B cell (primary cell): ENCODE results near the gene SLC25A48. TPM values are rescaled to one million over a fixed set of nuclear protein-coding genes. Genes with fewer than 3 reads are reported as not detected.

Experiments
- ATAC-seq: fragments of 200-7000 bp; cut with Tn5 transposase; one replicate; pipeline ENCODE4 v1.10.0; 2021; ENCODE audit warnings: low read depth, mild to moderate bottlenecking, moderate number of reproducible peaks, moderate library complexity
- CTCF ChIA-PET: fragments of 350-600 bp; sonication (Branson Sonifier 250); formaldehyde crosslinking; loops from one replicate; lab custom pipeline; 2021; ENCODE audit warnings: antibody characterized with exemption, inconsistent platforms; lab: Charles Lee
- POLR2A ChIA-PET: fragments of 350-600 bp; sonication (Branson Sonifier 250); formaldehyde crosslinking; loops from one replicate; lab custom pipeline; 2021; ENCODE audit warnings: antibody characterized with exemption; lab: Charles Lee
- DNase-seq: peaks from one replicate; pipeline ENCODE4 v3.0.0; 2013
- H2AFZ ChIP-seq: 2 replicates; pipeline ENCODE4 v1.6.1; 2012; ENCODE audit warnings: mild to moderate bottlenecking, low read depth, low read length; ENCODE audit not compliant: insufficient read depth, poor library complexity, severe bottlenecking
- H3K27ac ChIP-seq, 2 donors: 1 replicate in 1 of 2; 2 replicates in 1 of 2; pipeline ENCODE4 v1.5.1; 2012 to 2013; ENCODE audit warnings: low read length in 2 of 2, mild to moderate bottlenecking in 2 of 2, moderate library complexity in 1 of 2
- H3K27me3 ChIP-seq, 4 experiments: fragments of 200-600 bp in 1 of 4; sonication (generic) in 1 of 4; replicated peaks in 1 of 4; 1 replicate in 2 of 4; 2 replicates in 2 of 4; pipeline versions ENCODE4 v1.6.1 to v1.7.0; 2013 to 2016; ENCODE audit warnings: low read length in 3 of 4, mild to moderate bottlenecking in 2 of 4, mixed read lengths in 1 of 4, moderate library complexity in 1 of 4; ENCODE audit not compliant: insufficient read depth in 4 of 4, control insufficient read depth in 3 of 4; ENCODE audit errors: control extremely low read depth in 1 of 4
- H3K36me3 ChIP-seq, 2 experiments: replicated peaks in 1 of 2; 1 replicate in 1 of 2; 2 replicates in 1 of 2; pipeline versions ENCODE4 v1.6.1 to v1.7.1; 2013; ENCODE audit warnings: low read length in 1 of 2; ENCODE audit not compliant: insufficient read depth in 2 of 2, control insufficient read depth in 1 of 2; ENCODE audit errors: control extremely low read depth in 1 of 2, extremely low read depth in 1 of 2
- H3K4me1 ChIP-seq, 2 donors: fragments of 200-600 bp in 1 of 2; sonication (generic) in 1 of 2; 1 replicate in 1 of 2; 2 replicates in 1 of 2; pipeline versions ENCODE4 v1.5.1 to v1.6.1; 2013 to 2017; ENCODE audit warnings: low read length in 2 of 2; ENCODE audit not compliant: control insufficient read depth in 2 of 2, insufficient read depth in 2 of 2
- H3K4me2 ChIP-seq: replicated peaks from 2 replicates; pipeline ENCODE3; 2012; ENCODE audit warnings: mild to moderate bottlenecking, low read depth, low read length; ENCODE audit not compliant: poor library complexity, severe bottlenecking
- H3K4me3 ChIP-seq, 5 experiments: fragments of 200-600 bp in 1 of 5; sonication (generic) in 1 of 5; 1 replicate in 3 of 5; 2 replicates in 2 of 5; pipeline versions ENCODE4 v1.5.1 to v1.7.0; 2011 to 2016; ENCODE audit warnings: low read length in 4 of 5, mild to moderate bottlenecking in 4 of 5, low read depth in 2 of 5, control low read depth in 1 of 5, moderate library complexity in 1 of 5; ENCODE audit not compliant: insufficient read depth in 1 of 5; ENCODE audit errors: control extremely low read depth in 1 of 5, extremely low read depth in 1 of 5
- H3K79me2 ChIP-seq: fragments of 200-600 bp; sonication (generic); one replicate; pipeline ENCODE4 v1.6.0; 2016; ENCODE audit warnings: low read length; ENCODE audit not compliant: control insufficient read depth, insufficient read depth
- H3K9ac ChIP-seq: fragments of 200-600 bp; sonication (generic); 2 replicates; pipeline ENCODE4 v1.6.1; 2017; ENCODE audit warnings: mild to moderate bottlenecking, low read length, moderate library complexity
- H3K9me3 ChIP-seq, 3 donors: one replicate each; pipeline versions ENCODE4 v1.6.1 to v1.7.1; 2013; ENCODE audit warnings: low read length in 2 of 3; ENCODE audit not compliant: control insufficient read depth in 2 of 3, insufficient read depth in 1 of 3; ENCODE audit errors: control extremely low read depth in 1 of 3
- H4K20me1 ChIP-seq: 2 replicates; pipeline ENCODE4 v1.6.0; 2012; ENCODE audit warnings: mild to moderate bottlenecking, low read length; ENCODE audit not compliant: insufficient read depth, control insufficient read depth, poor library complexity, severe bottlenecking
- H3K27ac Mint-ChIP-seq: one replicate; pipeline ENCODE4 v1.8.0; 2021; ENCODE audit warnings: mixed read lengths
- H3K27me3 Mint-ChIP-seq: one replicate; pipeline ENCODE4 v1.8.0; 2021; ENCODE audit warnings: mixed read lengths
- H3K4me1 Mint-ChIP-seq: one replicate; pipeline ENCODE4 v1.8.0; 2021; ENCODE audit warnings: mixed read lengths
- H3K4me3 Mint-ChIP-seq: one replicate; pipeline ENCODE4 v1.8.0; 2021; ENCODE audit warnings: mixed read lengths
- H3K9me3 Mint-ChIP-seq: one replicate; pipeline ENCODE4 v1.8.0; 2022; ENCODE audit warnings: mixed read lengths; ENCODE audit not compliant: insufficient read depth
- EZH2 ChIP-seq: IDR thresholded peaks from 2 replicates; pipeline ENCODE4 v1.6.1; 2012; ENCODE audit warnings: borderline replicate concordance, low read depth, mild to moderate bottlenecking, moderate library complexity, low read length; ENCODE audit not compliant: insufficient read depth, poor library complexity, severe bottlenecking
- WGBS: methylation state at CpG from one replicate; pipeline ENCODE4 v1.1.5; 2013; ENCODE audit warnings: missing lambda C conversion rate; ENCODE audit not compliant: insufficient coverage; 5-methylcytosine and 5-hydroxymethylcytosine counted together
- intact Hi-C: fragments of 100-400 bp; cut with micrococcal nuclease; formaldehyde crosslinking; loops from one replicate; pipeline ENCODE4 v1.10.0; 2022
- polyA plus RNA-seq: library from polyadenylated mRNA; depleted of rRNA; stranded (reverse); fragments of >200 nt; gene quantifications from 2 replicates; pipeline ENCODE4 v1.2.3, GENCODE V29; 2012
- total RNA-seq, 2 donors: library from RNA; stranded (reverse); fragments of 120-200 nt in 1 of 2; gene quantifications; 1 replicate in 1 of 2; 2 replicates in 1 of 2; pipeline versions ENCODE4 v1.2.3 to v1.2.4, GENCODE V29; 2013 to 2022
- TF ChIP-seq, protein P1 (sequence below): fragments of 200-600 bp; IDR thresholded peaks from one replicate; pipeline ENCODE4 v1.8.0; 2022; ENCODE audit warnings: antibody characterized with exemption, mild to moderate bottlenecking

The SLC25A48 gene
- total and polyA plus RNA-seq, 2 donors (not counting 1 experiment from before 2014, with no cell fraction given) = not detected

DNA sequence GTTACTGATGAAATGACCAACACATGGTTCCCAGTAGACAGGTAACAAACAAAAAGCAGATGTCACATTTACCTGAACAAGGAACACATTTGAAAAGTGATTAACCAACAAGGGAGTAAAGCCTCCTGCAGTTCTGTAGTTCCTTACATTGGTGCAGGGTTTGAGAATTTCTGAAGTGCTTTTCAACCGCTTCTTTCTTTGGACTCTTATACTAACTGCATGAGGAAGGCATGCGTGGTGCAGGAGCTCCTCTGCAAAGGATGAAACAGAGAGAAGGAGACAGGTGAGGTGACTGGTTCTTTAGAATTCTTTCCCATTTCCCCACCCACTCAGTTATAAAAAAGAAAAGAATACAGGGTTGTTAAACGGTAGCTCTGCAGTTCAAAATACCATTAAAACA lies 65.8 kb downstream of the SLC25A48 start:
- no peaks in the 10 kb centered on the region for H3K9me3 Mint-ChIP-seq
- no peak overlapping the region for H3K4me3 ChIP-seq
- intact Hi-C loops = no loop called here

DNA sequence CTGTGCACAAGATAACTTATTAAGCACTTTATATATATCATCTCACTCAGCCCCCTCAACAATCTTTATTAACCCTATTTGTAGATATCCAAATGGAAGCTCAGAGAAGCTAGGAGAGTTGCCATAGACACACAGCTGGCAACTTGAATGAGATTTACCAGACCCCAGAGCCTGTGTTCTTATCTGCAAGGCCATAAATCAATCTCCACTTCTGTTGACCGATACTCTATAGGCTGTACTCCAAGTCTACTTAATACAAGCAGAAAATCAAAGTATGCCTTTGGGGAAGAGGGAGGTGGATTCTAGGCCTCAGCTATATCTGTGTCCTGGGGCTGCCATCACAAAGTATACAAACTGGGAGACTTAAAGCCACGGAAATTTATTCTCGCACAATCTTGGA lies 67.2 kb downstream of the SLC25A48 start:
- Histone ChIP-seq H3K9ac (no peak overlapping the region), H3K4me3 (no peak overlapping the region), H2AFZ (no peak overlapping the region), H3K79me2 (no peaks in the 10 kb centered on the region), H3K27ac (no peak overlapping the region), H3K4me1 (no peaks in the 10 kb centered on the region), H3K36me3 (no peaks in the 10 kb centered on the region), H4K20me1 (no peaks in the 10 kb centered on the region), H3K4me2 (no peak overlapping the region), H3K27me3 (peaks cover 0 to 10% (median 6%) of the 10 kb centered on the region in 4 experiments), H3K9me3 (no peaks in the 10 kb centered on the region)
- DNase-seq (no peak), ATAC-seq (no peak)
- 95% methylated on average over 2 of the region's 3 CpGs for WGBS
- no peak overlapping the region for H3K4me3 Mint-ChIP-seq
- intact Hi-C loops = no loop called here
- no peaks in the 10 kb centered on the region for H3K9me3 Mint-ChIP-seq
- ChIA-PET CTCF (no interaction called here), POLR2A (no interaction called here)
- no peak for TF ChIP-seq EZH2
- TF ChIP-seq, protein P1, sequence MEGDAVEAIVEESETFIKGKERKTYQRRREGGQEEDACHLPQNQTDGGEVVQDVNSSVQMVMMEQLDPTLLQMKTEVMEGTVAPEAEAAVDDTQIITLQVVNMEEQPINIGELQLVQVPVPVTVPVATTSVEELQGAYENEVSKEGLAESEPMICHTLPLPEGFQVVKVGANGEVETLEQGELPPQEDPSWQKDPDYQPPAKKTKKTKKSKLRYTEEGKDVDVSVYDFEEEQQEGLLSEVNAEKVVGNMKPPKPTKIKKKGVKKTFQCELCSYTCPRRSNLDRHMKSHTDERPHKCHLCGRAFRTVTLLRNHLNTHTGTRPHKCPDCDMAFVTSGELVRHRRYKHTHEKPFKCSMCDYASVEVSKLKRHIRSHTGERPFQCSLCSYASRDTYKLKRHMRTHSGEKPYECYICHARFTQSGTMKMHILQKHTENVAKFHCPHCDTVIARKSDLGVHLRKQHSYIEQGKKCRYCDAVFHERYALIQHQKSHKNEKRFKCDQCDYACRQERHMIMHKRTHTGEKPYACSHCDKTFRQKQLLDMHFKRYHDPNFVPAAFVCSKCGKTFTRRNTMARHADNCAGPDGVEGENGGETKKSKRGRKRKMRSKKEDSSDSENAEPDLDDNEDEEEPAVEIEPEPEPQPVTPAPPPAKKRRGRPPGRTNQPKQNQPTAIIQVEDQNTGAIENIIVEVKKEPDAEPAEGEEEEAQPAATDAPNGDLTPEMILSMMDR = no peak
- no peaks in the 10 kb centered on the region for H3K4me1 Mint-ChIP-seq
- no peak overlapping the region for H3K27ac Mint-ChIP-seq
- peaks cover 15% of the 10 kb centered on the region for H3K27me3 Mint-ChIP-seq

More for the DNA sequence above, 65.8 kb downstream of the SLC25A48 start:
- DNase-seq = no peak
- no peaks in the 10 kb centered on the region for H3K79me2 ChIP-seq
- TF ChIP-seq, protein P1 = no peak
- no peak for TF ChIP-seq EZH2
- Mint-ChIP-seq H3K4me1 (no peaks in the 10 kb centered on the region), H3K27ac (no peak overlapping the region), H3K4me3 (no peak overlapping the region), H3K27me3 (peaks cover 24% of the 10 kb centered on the region)
- no peak overlapping the region for H3K27ac ChIP-seq
- ChIA-PET CTCF (interaction anchor here (0.8 to 1.5 kb wide), 2 partner anchors 9 to 12 kb away, joined by 3 to 4 read pairs; no protein-coding TSS in a partner anchor), POLR2A (no interaction called here)
- no peaks in the 10 kb centered on the region for H3K9me3 ChIP-seq
- H2AFZ ChIP-seq = no peak overlapping the region
- H3K36me3 ChIP-seq = no peaks in the 10 kb centered on the region
- H3K4me2 ChIP-seq = no peak overlapping the region
- no CpG with 5 or more reads among the region's 3 CpGs for WGBS
- ATAC-seq = no peak
- no peaks in the 10 kb centered on the region for H3K4me1 ChIP-seq
- H3K27me3 ChIP-seq = peaks cover 0 to 13% (median 9%) of the 10 kb centered on the region in 4 experiments
- H4K20me1 ChIP-seq = no peaks in the 10 kb centered on the region
- no peak overlapping the region for H3K9ac ChIP-seq
